ENCODE results near the gene ZNF281. TPM values are rescaled to one million over a fixed set of nuclear protein-coding genes. Genes with fewer than 3 reads are reported as not detected.
"Not testable (repeated sequence)": the region's sequence is repeated elsewhere in the genome, so short reads cannot be mapped to it uniquely, and the experiment has no call there.

ZNF281 gene
- total RNA-seq, 1 donor from 2014 or later, result 15.0 TPM

GRCh38 chr1:200432586-200432985, 22.8 kb upstream of the ZNF281 start:
- no peak for DNase-seq (ENCODE audit: low spot score)

GRCh38 chr1:200429221-200429751, 19.4 kb upstream of the ZNF281 start:
- DNase-seq (ENCODE audit: low spot score), result no peak

GRCh38 chr1:200428482-200429205, 18.8 kb upstream of the ZNF281 start:
- DNase-seq (ENCODE audit: low spot score), result no peak

- DNase-seq (ENCODE audit: low spot score), result no peak
These were observed 17.9 kb upstream of the ZNF281 start for GRCh38 chr1:200427744-200428143.

- no peak for DNase-seq (ENCODE audit: low spot score)
These were observed 16.4 kb upstream of the ZNF281 start for GRCh38 chr1:200426196-200426595.

- DNase-seq (ENCODE audit: low spot score), result no peak
These were observed 13.4 kb upstream of the ZNF281 start for GRCh38 chr1:200423235-200423634.

GRCh38 chr1:200422211-200422610, 12.4 kb upstream of the ZNF281 start:
- DNase-seq (ENCODE audit: low spot score), result no peak

GRCh38 chr1:200415789-200416593, 6.2 kb upstream of the ZNF281 start:
- no peak for DNase-seq (ENCODE audit: low spot score)

GRCh38 chr1:200415227-200415626, 5.4 kb upstream of the ZNF281 start:
- no peak for DNase-seq (ENCODE audit: low spot score)

- DNase-seq (ENCODE audit: low spot score), result no peak
These were observed 4.8 kb upstream of the ZNF281 start for GRCh38 chr1:200414657-200415056.

GRCh38 chr1:200413766-200414165, 3.9 kb upstream of the ZNF281 start:
- not testable (repeated sequence) for DNase-seq (ENCODE audit: low spot score)

- no peak for DNase-seq (ENCODE audit: low spot score)
These were observed 1.8 kb upstream of the ZNF281 start for GRCh38 chr1:200411406-200412257.

GRCh38 chr1:200410566-200410878, 686 bp upstream of the ZNF281 start:
- no peak for DNase-seq (ENCODE audit: low spot score)

GRCh38 chr1:200409203-200409760, 554 bp downstream of the ZNF281 start:
- no peak for DNase-seq (ENCODE audit: low spot score)

GRCh38 chr1:200406161-200406797, 3.6 kb downstream of the ZNF281 start:
- DNase-seq (ENCODE audit: low spot score), result no peak

GRCh38 chr1:200405264-200405663, 4.6 kb downstream of the ZNF281 start:
- DNase-seq (ENCODE audit: low spot score), result no peak

GRCh38 chr1:200401708-200402107, 8.1 kb downstream of the ZNF281 start:
- DNase-seq (ENCODE audit: low spot score), result no peak

GRCh38 chr1:200401263-200401662, 8.6 kb downstream of the ZNF281 start:
- no peak for DNase-seq (ENCODE audit: low spot score)

- DNase-seq (ENCODE audit: low spot score), result no peak
These were observed 9.3 kb downstream of the ZNF281 start for GRCh38 chr1:200400556-200400955.

- DNase-seq (ENCODE audit: low spot score), result no peak
These were observed 10.0 kb downstream of the ZNF281 start for GRCh38 chr1:200399860-200400259.

- no peak for DNase-seq (ENCODE audit: low spot score)
These were observed 11.5 kb downstream of the ZNF281 start for GRCh38 chr1:200398373-200398772.

All from mesenteric fat pad (tissue), 1 donor.